Stimulated activated effector memory CD8-positive, alpha-beta T cell treated with anti-CD3 and anti-CD28 coated beads, Interleukin-12 subunit alpha, Interleukin-12 subunit beta, amount 100 ng/mL, for 72 hours (primary cell): ENCODE data around the gene ANKRD40CL.

Experiments
- ATAC-seq: fragments of 150-1000 bp; cut with Tn5 transposase; 2 replicates; pipeline ENCODE4 v1.10.0; 2021
- DNase-seq, 2 donors: peaks; one replicate each; pipeline ENCODE4 v3.0.0; 2021 to 2022; ENCODE audit warnings: low spot score in 2 of 2
- H3K27ac Mint-ChIP-seq: one replicate; pipeline ENCODE4 v1.8.0; 2022; ENCODE audit warnings: mild to moderate bottlenecking, mixed read lengths
- H3K36me3 Mint-ChIP-seq: one replicate; pipeline ENCODE4 v1.8.0; 2022; ENCODE audit warnings: mild to moderate bottlenecking, mixed read lengths
- H3K4me1 Mint-ChIP-seq: one replicate; pipeline ENCODE4 v1.8.0; 2022; ENCODE audit warnings: mixed read lengths
- H3K4me3 Mint-ChIP-seq: one replicate; pipeline ENCODE4 v1.8.0; 2022; ENCODE audit warnings: mild to moderate bottlenecking, mixed read lengths
- H3K9me3 Mint-ChIP-seq: one replicate; pipeline ENCODE4 v1.8.0; 2022; ENCODE audit warnings: mixed read lengths

Gene ANKRD40CL

GRCh38 chr17:50719924-50720794 lies 47.2 kb downstream of the ANKRD40CL start:
- Mint-ChIP-seq H3K27ac (peak overlapping the region; percentile 98), H3K36me3 (peaks cover 67% of the 10 kb centered on the region), H3K4me1 (peaks cover 14% of the 10 kb centered on the region), H3K4me3 (peak overlapping the region; percentile 94), H3K9me3 (no peaks in the 10 kb centered on the region)
- DNase-seq (no peak), ATAC-seq (no peak)

- Mint-ChIP-seq H3K9me3 (no peaks in the 10 kb centered on the region), H3K27ac (peak within 1 kb of the TSS; percentile 98), H3K4me3 (peak within 1 kb of the TSS; percentile 94), H3K4me1 (peaks cover 14% of the 10 kb centered on the region), H3K36me3 (peaks cover 58% of the 10 kb centered on the region)
- ATAC-seq (peak; percentile 97), DNase-seq (peak; percentile 93 to 98)
Measured at GRCh38 chr17:50719144-50719923, 48.0 kb downstream of the ANKRD40CL start, which contains the start of gene LUC7L3. Gene LUC7L3 (plus strand): TSS chr17:50719603. CDS start chr17:50719733, 130 bp downstream.

- no peak overlapping the region for H3K4me3 Mint-ChIP-seq
- peaks cover 3% of the 10 kb centered on the region for H3K4me1 Mint-ChIP-seq
- ATAC-seq (no peak), DNase-seq (no peak)
- H3K9me3 Mint-ChIP-seq = no peaks in the 10 kb centered on the region
- H3K36me3 Mint-ChIP-seq = peaks cover 20% of the 10 kb centered on the region
- no peak overlapping the region for H3K27ac Mint-ChIP-seq
Measured at GRCh38 chr17:50715471-50715870, 51.8 kb downstream of the ANKRD40CL start.

GRCh38 chr17:50712641-50713040 lies 54.7 kb downstream of the ANKRD40CL start:
- DNase-seq (no peak), ATAC-seq (no peak)
- peaks cover 22% of the 10 kb centered on the region for H3K4me1 Mint-ChIP-seq
- no peak overlapping the region for H3K27ac Mint-ChIP-seq
- no peaks in the 10 kb centered on the region for H3K9me3 Mint-ChIP-seq
- peaks cover 11% of the 10 kb centered on the region for H3K36me3 Mint-ChIP-seq
- H3K4me3 Mint-ChIP-seq = no peak overlapping the region
